C4-2B (cell line): ENCODE data around the gene SH3BGR.

Experiments
- H3K27ac ChIP-seq: fragments of 450-650 bp; 2 replicates; pipeline ENCODE4 v1.5.1; 2017
- CTCF ChIP-seq: fragments of 450-650 bp; conservative IDR thresholded peaks from 2 replicates; pipeline ENCODE4 v1.5.1; 2017; ENCODE audit warnings: mild to moderate bottlenecking
- ZFX ChIP-seq: fragments of 450-650 bp; IDR thresholded peaks from 2 replicates; pipeline ENCODE4 v1.6.1; 2017

SH3BGR gene

GRCh38 chr21:39553331-39553730, 101.6 kb downstream of the SH3BGR start:
- no peak for TF ChIP-seq CTCF
- TF ChIP-seq ZFX = no peak
- H3K27ac ChIP-seq = no peak overlapping the region

- TF ChIP-seq CTCF (no peak), ZFX (no peak)
These were observed 104.3 kb downstream of the SH3BGR start for GRCh38 chr21:39555911-39556590.

GRCh38 chr21:39559511-39559910, 107.7 kb downstream of the SH3BGR start:
- no peak for TF ChIP-seq ZFX
- TF ChIP-seq CTCF = no peak
- no peak overlapping the region for H3K27ac ChIP-seq

More at GRCh38 chr21:39555911-39556590, 104.3 kb downstream of the SH3BGR start:
- H3K27ac ChIP-seq = no peak overlapping the region

- no peak overlapping the region for H3K27ac ChIP-seq
- TF ChIP-seq ZFX (no peak), CTCF (no peak)
These were observed 109.4 kb downstream of the SH3BGR start for GRCh38 chr21:39561140-39561539.

GRCh38 chr21:39562791-39563770, 111.3 kb downstream of the SH3BGR start:
- no peak for TF ChIP-seq CTCF
- no peak for TF ChIP-seq ZFX

GRCh38 chr21:39564200-39564599, 112.4 kb downstream of the SH3BGR start:
- TF ChIP-seq ZFX = no peak
- no peak for TF ChIP-seq CTCF
- H3K27ac ChIP-seq = no peak overlapping the region

More at GRCh38 chr21:39562791-39563770, 111.3 kb downstream of the SH3BGR start:
- H3K27ac ChIP-seq = no peak overlapping the region
